ENCODE measurements around the gene ZBTB21.
"Not testable (repeated sequence)": the region's sequence is repeated elsewhere in the genome, so short reads cannot be mapped to it uniquely, and the experiment has no call there.

Gene ZBTB21

DNA sequence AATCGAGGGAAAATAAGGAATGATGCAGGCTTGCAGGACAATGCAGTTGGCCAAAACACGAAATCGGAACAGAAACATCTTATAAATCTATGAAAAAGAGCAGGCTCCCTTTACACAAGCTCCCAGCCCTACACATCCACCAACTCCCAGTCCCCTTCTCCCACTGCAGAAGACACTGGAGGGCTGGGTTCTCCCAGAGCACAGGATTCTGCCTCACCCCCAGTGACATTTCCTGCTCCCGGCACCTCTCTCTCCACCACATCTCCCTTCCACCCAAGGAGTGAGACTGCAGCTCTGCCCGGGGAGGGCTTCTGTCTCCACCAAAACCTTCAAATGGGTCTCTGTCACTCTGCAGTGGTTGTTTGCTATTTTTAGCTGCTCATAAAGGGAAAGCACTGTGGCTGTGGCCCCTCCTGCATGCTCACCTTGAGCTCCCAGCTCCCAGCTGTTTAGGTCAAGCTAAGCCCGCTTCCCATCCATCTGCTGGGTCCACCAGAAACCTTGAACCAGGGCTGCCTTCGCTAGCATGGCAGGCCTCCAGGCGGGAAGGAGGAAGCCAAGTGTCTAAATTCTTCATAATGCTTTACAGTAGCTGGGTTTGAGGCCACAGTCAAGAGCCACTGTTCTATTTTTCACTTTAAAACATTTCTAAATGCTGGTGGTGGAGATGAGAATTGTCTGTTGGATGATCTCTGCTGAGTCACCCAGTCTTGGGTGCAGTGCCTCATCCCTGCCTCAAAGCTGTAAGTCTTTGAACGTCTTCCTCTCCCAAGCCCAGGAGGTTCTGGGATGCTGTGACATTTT lies 53.0 kb downstream of the ZBTB21 start:
- Mint-ChIP-seq H3K4me3 (no peak overlapping the region), H3K27ac (ENCODE audit: low read depth) (no peak overlapping the region), H3K27me3 (peaks cover 61% of the 10 kb centered on the region), H3K4me1 (no peaks in the 10 kb centered on the region), H3K36me3 (ENCODE audit: insufficient read depth) (peaks cover 5% of the 10 kb centered on the region), H3K9me3 (no peaks in the 10 kb centered on the region)
- ATAC-seq (replicated peaks; ENCODE audit: extremely low read depth, poor library complexity, severe bottlenecking) (no peak), DNase-seq (ENCODE audit: low spot score in 2 of 2) (no peak)

DNA sequence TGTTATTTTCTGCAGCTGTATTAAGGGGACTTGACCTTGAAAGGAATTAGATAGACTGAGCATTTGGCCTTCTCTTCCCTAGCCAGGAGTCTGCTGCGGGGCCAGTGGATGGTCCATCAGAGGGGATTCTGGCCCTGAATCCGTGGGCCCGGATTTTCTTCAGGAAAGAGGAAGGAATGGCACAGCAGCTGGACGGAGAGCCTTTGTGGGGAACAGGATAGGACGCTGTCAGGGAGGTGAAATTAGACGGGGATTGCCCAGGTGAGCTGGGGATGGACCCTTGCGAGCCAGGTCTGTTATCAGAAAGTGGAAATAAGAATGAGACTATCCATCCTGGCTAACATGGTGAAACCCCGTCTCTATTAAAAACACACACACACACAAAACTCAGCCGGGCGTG lies 54.6 kb downstream of the ZBTB21 start:
- no peak overlapping the region for H3K4me3 Mint-ChIP-seq
- DNase-seq (ENCODE audit: low spot score in 2 of 2), result no peak
- H3K4me1 Mint-ChIP-seq, result no peaks in the 10 kb centered on the region
- no peaks in the 10 kb centered on the region for H3K9me3 Mint-ChIP-seq
- H3K27ac Mint-ChIP-seq (ENCODE audit: low read depth), result no peak overlapping the region
- H3K27me3 Mint-ChIP-seq, result peaks cover 45% of the 10 kb centered on the region
- peaks cover 5% of the 10 kb centered on the region for H3K36me3 Mint-ChIP-seq (ENCODE audit: insufficient read depth)
- ATAC-seq (replicated peaks; ENCODE audit: extremely low read depth, poor library complexity, severe bottlenecking), result no peak

DNA sequence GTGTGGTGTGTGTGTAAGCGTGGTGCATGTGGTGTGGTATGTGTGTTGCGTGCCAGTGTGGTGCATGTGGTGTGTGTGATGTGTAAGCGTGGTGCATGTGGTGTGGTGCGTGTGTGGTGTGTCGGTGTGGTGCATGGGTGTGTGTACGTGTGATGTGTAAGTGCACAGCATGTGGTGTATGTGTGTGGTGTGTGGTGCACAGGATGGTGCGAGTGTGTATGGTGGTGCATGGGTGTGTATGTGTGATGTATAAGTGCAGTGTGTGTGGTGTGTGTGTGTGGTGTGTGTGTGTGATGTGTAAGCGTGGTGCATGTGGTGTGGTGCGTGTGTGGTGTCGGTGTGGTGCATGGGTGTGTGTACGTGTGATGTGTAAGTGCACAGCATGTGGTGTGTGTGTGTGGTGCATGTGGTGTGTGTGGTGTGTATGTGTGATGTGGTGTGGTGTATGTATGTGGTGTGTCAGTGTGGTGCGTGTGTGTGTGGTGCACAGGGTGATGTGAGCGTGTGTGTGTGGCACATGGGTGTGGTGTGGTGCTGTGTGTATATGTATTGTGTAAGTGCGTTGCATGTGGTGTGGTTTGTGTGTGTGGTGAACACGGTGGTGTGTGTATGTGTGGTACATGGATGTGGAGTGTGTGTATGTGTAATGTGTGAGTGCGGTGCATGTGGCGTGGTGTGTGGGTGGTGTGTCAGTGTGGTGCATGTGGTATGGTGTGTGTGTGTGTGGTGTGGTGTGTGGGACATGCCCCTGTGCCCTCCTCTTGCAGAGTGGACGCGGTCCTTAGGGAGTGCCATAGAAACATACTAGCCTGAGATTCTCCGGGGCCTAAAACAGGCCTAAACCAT lies 55.3 kb downstream of the ZBTB21 start:
- DNase-seq (ENCODE audit: low spot score in 2 of 2) (no peak), ATAC-seq (replicated peaks; ENCODE audit: extremely low read depth, poor library complexity, severe bottlenecking) (no peak)
- H3K9me3 Mint-ChIP-seq, result no peaks in the 10 kb centered on the region
- H3K27me3 Mint-ChIP-seq, result peaks cover 38% of the 10 kb centered on the region
- no peaks in the 10 kb centered on the region for H3K4me1 Mint-ChIP-seq
- peaks cover 4% of the 10 kb centered on the region for H3K36me3 Mint-ChIP-seq (ENCODE audit: insufficient read depth)
- H3K27ac Mint-ChIP-seq (ENCODE audit: low read depth), result no peak overlapping the region
- no peak overlapping the region for H3K4me3 Mint-ChIP-seq

DNA sequence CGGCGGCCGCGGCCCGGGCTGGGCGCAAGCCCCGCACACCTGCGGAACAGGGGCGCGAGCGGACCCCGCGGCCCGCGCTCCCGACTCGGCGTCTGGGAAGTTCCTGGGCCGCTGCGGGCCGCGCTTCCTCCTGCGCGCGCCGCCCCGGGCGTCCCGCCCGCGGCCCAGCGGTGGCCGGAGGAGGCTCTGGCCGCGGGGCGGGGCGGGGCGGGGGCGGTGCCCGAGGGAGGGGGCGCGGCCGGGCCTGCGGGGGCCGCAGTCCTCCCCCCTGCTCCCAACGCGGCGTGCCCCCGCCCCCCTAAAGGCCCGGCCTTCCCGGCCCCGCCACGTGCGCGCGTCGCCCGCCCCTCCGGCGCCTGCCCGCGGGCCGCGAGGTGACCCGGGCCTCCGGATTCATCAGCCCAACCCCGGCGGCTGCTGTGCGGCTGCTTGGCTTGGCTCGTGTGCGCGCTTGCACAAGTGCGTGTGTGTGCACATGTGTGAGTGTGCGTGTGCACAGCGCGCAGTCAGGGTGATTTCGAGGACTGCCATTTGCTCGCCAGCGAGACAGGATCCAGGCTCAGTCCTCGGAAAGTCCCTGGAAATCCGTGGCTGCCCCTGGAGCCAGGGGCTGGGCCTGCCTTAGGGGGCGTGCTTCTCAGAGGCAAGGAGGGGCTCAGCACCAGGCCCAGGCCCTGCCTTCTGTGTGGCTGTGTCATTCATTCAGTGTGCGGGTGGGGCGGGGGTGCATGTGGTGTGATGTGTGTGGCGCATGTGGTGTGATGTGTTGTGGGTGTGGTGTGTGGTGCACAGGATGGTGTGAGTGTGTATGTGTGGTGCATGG lies 56.1 kb downstream of the ZBTB21 start, which contains the start of gene C2CD2:
C2CD2 (minus strand) TSS at position 188 of the 823 bp plus-strand sequence. CDS start 370 bp downstream, outside the sequence.
- DNase-seq (ENCODE audit: low spot score in 2 of 2) (no peak), ATAC-seq (replicated peaks; ENCODE audit: extremely low read depth, poor library complexity, severe bottlenecking) (peak; percentile 24)
- H3K27ac Mint-ChIP-seq (ENCODE audit: low read depth), result no peak within 1 kb of the TSS
- peak within 1 kb of the TSS; percentile 12 for H3K4me3 Mint-ChIP-seq
- peaks cover 4% of the 10 kb centered on the region for H3K36me3 Mint-ChIP-seq (ENCODE audit: insufficient read depth)
- H3K27me3 Mint-ChIP-seq, result peaks cover 37% of the 10 kb centered on the region
- H3K4me1 Mint-ChIP-seq, result no peaks in the 10 kb centered on the region
- H3K9me3 Mint-ChIP-seq, result no peaks in the 10 kb centered on the region

DNA sequence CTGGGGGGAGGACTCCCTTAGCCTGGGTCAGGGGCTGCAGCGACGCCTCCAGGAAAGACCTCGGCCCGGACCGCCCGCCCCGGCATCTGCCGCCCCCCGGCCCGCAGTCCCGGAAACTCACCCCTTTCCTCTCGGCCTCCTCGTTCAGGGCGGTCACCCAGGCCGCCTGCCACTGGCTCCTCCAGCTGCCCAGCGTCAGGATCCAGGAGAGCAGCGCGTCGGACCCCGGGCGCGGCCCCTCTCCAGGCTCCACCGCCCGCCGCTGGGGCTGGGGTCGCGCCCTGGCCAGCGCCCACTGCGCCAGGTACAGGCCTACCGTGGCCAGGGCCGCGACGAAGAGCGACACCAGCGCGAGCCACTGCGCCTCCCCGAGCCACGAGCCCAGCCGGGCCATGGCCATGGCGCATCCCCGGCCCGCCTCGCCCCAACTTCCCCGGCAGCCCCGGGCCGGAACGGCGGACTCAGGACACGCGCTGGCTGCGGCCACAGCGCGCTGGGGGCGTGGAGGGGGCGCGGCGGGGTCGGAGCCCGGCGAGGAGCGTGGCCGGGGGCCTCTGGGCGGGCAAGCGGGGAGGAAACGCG lies 56.8 kb downstream of the ZBTB21 start:
- Mint-ChIP-seq H3K27ac (ENCODE audit: low read depth) (no peak overlapping the region), H3K4me3 (peak overlapping the region; percentile 12), H3K4me1 (no peaks in the 10 kb centered on the region), H3K27me3 (peaks cover 37% of the 10 kb centered on the region), H3K36me3 (ENCODE audit: insufficient read depth) (peaks cover 4% of the 10 kb centered on the region), H3K9me3 (no peaks in the 10 kb centered on the region)
- no peak for ATAC-seq (replicated peaks; ENCODE audit: extremely low read depth, poor library complexity, severe bottlenecking)
- DNase-seq (ENCODE audit: low spot score in 2 of 2), result no peak

- DNase-seq (ENCODE audit: low spot score in 2 of 2) (no peak), ATAC-seq (replicated peaks; ENCODE audit: extremely low read depth, poor library complexity, severe bottlenecking) (no peak)
- Mint-ChIP-seq H3K27me3 (peaks cover 37% of the 10 kb centered on the region), H3K4me1 (no peaks in the 10 kb centered on the region), H3K9me3 (no peaks in the 10 kb centered on the region), H3K4me3 (peak overlapping the region; percentile 12), H3K36me3 (ENCODE audit: insufficient read depth) (peaks cover 4% of the 10 kb centered on the region), H3K27ac (ENCODE audit: low read depth) (no peak overlapping the region)
Measured at GRCh38 chr21:41952568-41953248, 57.5 kb downstream of the ZBTB21 start.

GRCh38 chr21:41951876-41952567 lies 58.1 kb downstream of the ZBTB21 start:
- H3K4me3 Mint-ChIP-seq, result no peak overlapping the region
- H3K9me3 Mint-ChIP-seq, result no peaks in the 10 kb centered on the region
- DNase-seq (ENCODE audit: low spot score in 2 of 2) (no peak), ATAC-seq (replicated peaks; ENCODE audit: extremely low read depth, poor library complexity, severe bottlenecking) (no peak)
- H3K4me1 Mint-ChIP-seq, result no peaks in the 10 kb centered on the region
- peaks cover 4% of the 10 kb centered on the region for H3K36me3 Mint-ChIP-seq (ENCODE audit: insufficient read depth)
- no peak overlapping the region for H3K27ac Mint-ChIP-seq (ENCODE audit: low read depth)
- H3K27me3 Mint-ChIP-seq, result peaks cover 31% of the 10 kb centered on the region

- Mint-ChIP-seq H3K27me3 (peaks cover 26% of the 10 kb centered on the region), H3K27ac (ENCODE audit: low read depth) (no peak overlapping the region), H3K4me1 (no peaks in the 10 kb centered on the region), H3K4me3 (no peak overlapping the region), H3K9me3 (no peaks in the 10 kb centered on the region), H3K36me3 (ENCODE audit: insufficient read depth) (peaks cover 4% of the 10 kb centered on the region)
- DNase-seq (ENCODE audit: low spot score in 2 of 2) (no peak), ATAC-seq (replicated peaks; ENCODE audit: extremely low read depth, poor library complexity, severe bottlenecking) (no peak)
Measured at GRCh38 chr21:41950941-41951351, 59.2 kb downstream of the ZBTB21 start.

GRCh38 chr21:41949631-41950030 lies 60.5 kb downstream of the ZBTB21 start:
- not testable (repeated sequence) for H3K27ac Mint-ChIP-seq (ENCODE audit: low read depth); H3K36me3 Mint-ChIP-seq (ENCODE audit: insufficient read depth); ATAC-seq (replicated peaks; ENCODE audit: extremely low read depth, poor library complexity, severe bottlenecking); H3K4me3 Mint-ChIP-seq; H3K4me1 Mint-ChIP-seq; DNase-seq (ENCODE audit: low spot score in 2 of 2); H3K9me3 Mint-ChIP-seq
- peaks cover 15% of the 10 kb centered on the region for H3K27me3 Mint-ChIP-seq

- DNase-seq (ENCODE audit: low spot score in 2 of 2) (no peak), ATAC-seq (replicated peaks; ENCODE audit: extremely low read depth, poor library complexity, severe bottlenecking) (no peak)
- Mint-ChIP-seq H3K4me1 (no peaks in the 10 kb centered on the region), H3K4me3 (no peak overlapping the region), H3K9me3 (no peaks in the 10 kb centered on the region), H3K27me3 (peaks cover 8% of the 10 kb centered on the region), H3K27ac (ENCODE audit: low read depth) (no peak overlapping the region), H3K36me3 (ENCODE audit: insufficient read depth) (no peaks in the 10 kb centered on the region)
Measured at GRCh38 chr21:41948901-41949300, 61.3 kb downstream of the ZBTB21 start.

- Mint-ChIP-seq H3K4me3 (no peak overlapping the region), H3K9me3 (no peaks in the 10 kb centered on the region), H3K27ac (ENCODE audit: low read depth) (no peak overlapping the region), H3K4me1 (no peaks in the 10 kb centered on the region), H3K27me3 (peaks cover 8% of the 10 kb centered on the region), H3K36me3 (ENCODE audit: insufficient read depth) (no peaks in the 10 kb centered on the region)
- ATAC-seq (replicated peaks; ENCODE audit: extremely low read depth, poor library complexity, severe bottlenecking) (no peak), DNase-seq (ENCODE audit: low spot score in 2 of 2) (no peak)
Measured at GRCh38 chr21:41948078-41948895, 61.9 kb downstream of the ZBTB21 start.
